ENCODE measurements around the gene MRPL19.

MRPL19 gene

GRCh38 chr2:75646583-75647425 is at the start of gene MRPL19:
TSS of gene MRPL19 (plus strand) at chr2:75646783. CDS start at chr2:75646808, 25 bp downstream.
- peak; percentile 97 for DNase-seq (ENCODE audit: low spot score)

GRCh38 chr2:75596784-75597183 is 49.8 kb upstream of the MRPL19 start:
- DNase-seq (ENCODE audit: low spot score), result peak; percentile 38

DNA sequence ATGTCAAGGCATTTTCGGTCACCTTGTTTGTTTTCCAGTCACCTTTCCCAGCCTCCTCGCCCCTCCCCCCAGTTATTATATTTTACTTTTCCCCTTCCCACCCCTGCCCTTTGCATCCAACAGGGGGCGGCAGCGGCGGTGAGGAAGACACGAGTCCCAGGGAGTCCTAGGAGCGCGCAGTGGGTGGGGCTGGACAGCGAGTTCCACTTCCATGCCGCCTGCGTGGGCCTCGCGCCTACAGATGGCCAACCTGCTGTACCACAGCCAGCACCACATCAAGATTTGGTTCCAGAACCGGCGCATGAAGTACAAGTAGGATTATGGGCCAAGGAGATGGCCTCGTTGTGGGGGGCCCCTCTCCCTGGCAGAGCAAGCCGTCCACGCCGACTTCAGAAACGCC is 48.6 kb upstream of the MRPL19 start:
- no peak for DNase-seq (ENCODE audit: low spot score)

DNA sequence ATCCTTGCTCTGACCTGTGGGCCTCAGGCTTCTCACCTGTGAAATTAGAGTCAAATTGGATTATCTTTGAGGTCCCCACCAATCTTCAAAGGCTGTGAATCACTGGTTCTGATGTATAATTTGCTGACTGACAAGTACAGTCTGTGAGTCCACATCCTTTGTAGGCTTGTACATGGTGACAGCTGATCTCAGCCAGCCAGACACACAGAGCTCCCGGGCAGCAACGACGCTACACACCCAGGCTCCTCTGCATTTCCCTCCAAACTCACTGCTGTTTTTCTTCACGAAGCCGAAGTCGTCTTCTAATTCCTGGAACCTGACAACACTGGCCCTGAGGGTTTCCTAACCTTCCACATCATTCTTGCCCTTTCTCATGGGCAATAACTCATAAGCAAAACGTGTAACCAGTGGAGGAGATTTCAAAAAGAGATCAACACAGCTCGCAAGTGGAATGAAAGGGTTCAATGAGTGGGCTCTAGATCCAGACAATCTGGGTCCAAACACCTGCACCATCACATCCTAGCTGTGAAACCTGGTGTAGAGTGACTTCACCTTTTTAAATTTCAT is 47.9 kb upstream of the MRPL19 start:
- DNase-seq (ENCODE audit: low spot score), result no peak

DNA sequence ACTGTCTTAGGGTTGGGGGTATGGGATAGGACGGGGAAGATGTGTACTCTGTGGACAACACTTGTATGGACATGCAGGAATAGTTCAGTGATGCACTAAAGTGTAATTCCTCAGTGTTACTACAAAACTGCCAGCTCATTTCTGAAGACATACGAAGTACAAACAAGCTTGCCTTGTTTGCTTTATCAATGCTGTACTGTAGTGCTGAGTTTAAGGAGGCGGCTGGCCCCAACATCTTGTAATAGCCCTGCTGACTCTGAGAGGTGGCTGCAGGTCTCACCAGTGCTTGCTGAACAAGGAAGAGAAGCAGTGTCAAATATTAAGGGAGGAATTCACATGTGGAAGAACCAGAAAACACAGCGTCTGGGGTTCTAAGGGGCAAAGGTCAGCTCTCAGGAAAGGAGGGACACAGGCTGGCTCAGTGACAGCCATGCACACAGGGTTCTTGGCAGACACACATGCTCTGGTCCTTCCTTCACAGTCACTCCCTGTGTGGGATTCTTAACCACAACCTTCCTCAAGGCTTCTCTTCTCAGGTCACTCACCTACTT is 46.0 kb upstream of the MRPL19 start:
- no peak for DNase-seq (ENCODE audit: low spot score)

GRCh38 chr2:75602724-75603342 is 43.8 kb upstream of the MRPL19 start:
- peak; percentile 79 for DNase-seq (ENCODE audit: low spot score)

DNA sequence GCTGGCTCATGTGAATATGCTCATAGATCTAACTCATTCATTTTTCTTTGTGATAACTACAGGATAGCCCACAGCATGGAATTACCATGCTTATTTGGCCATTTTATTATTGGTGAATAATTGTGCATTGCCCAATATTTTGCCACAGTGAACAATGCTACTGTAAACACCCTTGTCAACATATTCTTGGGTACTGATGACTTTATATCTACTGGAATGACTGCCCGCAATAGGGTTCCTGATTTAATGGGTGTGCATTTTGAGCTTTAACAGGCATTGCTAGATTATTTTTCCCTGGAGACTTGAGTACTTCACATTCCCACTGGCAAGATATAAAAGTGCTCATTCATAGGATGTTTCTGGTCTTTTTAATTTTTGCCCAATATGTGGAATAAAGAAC is 43.1 kb upstream of the MRPL19 start:
- no peak for DNase-seq (ENCODE audit: low spot score)

DNA sequence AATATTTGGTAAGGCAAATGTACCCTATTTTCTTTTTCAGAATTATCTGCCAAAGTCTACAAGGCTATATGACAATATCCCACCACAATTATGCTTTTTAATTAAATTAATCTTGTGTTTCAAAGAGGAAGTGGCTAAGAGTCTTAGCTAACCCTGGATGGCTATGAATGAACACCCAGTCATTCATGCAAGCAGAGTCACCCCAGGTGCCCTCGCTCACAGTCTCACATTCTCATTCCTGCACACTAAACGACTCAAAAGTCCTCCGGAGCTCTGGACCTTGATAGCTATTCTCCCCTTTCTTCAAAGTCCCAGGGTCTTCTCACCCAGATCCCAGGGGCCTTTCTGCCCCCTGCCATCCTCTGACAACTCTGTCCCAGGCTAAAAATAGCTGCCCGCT is 42.1 kb upstream of the MRPL19 start:
- DNase-seq (ENCODE audit: low spot score), result no peak

GRCh38 chr2:75605770-75606529 is 40.6 kb upstream of the MRPL19 start:
- DNase-seq (ENCODE audit: low spot score), result peak; percentile 89

GRCh38 chr2:75606761-75607399 is 39.7 kb upstream of the MRPL19 start:
- peak; percentile 52 for DNase-seq (ENCODE audit: low spot score)

GRCh38 chr2:75607400-75607798 is 39.2 kb upstream of the MRPL19 start:
- no peak for DNase-seq (ENCODE audit: low spot score)

- DNase-seq (ENCODE audit: low spot score), result no peak
These were observed 38.4 kb upstream of the MRPL19 start for GRCh38 chr2:75607988-75608683.

DNA sequence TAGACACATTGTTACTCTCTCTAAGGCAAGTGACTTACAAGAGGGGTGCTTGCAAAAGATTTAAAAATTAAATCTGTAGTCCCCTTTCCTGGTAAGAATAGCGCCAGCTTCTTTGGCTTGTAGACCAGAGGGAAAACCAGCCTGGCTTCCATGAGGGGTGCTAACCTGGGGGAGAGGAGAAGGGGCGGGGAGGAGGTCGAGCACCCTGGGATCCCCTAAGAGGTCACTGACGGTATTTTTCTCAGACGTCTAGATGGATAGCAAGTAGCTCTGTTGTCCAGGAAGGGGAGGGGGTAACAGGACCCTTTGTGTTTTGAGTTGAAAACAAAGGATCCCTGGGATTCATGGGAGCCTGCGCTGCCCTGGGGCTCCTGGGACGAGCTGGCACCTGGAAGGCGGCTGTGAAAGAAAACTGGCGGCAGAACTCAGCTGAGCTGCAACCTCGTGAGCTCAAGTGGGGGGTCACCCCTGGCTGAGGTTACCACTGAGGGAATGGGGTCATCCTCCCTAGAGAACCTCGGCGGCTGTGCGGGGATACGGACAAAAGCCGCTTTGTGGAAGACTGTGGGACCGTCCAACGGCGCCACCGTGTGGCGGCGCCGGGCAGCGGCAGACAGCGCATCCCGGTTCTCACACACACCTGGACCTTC is 37.8 kb upstream of the MRPL19 start:
- peak; percentile 63 for DNase-seq (ENCODE audit: low spot score)

DNA sequence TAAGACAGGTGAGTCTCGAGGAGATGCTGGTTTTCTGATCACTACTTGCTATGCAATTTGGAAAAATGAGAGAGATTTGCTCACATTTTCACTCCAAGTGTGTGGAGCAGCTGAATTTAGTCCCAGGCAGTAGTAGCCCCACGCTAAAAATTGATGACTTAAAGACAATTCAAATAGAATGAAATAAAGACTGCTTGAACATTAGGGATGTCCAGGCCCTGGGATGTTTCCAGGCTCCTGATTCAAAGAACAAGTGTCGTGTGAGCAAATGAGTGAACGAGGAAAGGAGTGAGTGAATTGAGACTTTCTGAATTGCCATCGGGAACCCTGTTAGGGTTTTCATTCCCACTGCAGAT is 37.3 kb upstream of the MRPL19 start:
- no peak for DNase-seq (ENCODE audit: low spot score)

DNA sequence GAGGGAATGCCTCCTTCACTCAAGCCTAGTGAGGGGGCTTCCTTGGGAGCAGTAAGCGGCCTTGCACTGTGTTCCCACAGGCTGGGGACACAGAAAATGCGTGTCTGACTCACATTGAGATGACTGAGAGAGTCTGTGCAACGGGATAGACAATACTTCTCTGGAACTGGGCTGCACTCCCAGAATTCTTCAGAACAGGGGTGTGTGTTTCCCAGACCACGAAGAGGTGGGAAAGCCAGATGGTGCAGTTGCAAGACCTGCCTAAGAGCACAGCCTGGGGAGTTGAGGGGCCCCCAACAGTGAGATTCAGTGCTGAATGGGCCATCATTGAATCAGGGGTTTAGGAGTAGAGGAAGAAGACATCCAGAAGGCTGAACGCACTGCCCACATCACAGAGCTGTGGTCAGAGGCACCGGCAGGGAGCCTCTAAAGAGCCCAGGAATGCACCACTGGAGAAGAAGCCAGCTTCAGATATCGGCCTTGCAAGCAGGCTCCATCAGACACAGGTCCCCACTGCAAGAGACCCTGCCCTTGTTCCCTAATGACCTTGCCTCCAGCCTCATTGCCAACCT is 36.6 kb upstream of the MRPL19 start:
- DNase-seq (ENCODE audit: low spot score), result peak; percentile 53

DNA sequence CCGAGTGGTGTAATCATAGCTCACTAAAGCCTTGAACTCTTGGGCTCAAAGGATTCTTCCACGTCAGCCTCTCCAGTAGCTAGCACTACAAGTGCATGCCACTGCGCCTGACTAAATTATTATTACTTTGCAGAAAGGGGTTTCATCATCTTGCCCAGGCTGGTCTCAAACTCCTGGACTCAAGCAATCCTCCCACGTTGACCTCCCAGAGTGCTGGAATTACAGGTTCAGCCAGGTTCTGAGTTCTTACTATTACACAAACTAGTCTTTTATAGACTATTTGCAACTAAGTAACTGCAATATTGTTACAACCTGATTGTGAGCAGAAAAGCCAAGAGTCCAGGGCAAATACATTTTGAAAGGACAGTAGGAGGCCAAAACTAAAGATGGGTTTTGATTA is 35.9 kb upstream of the MRPL19 start:
- DNase-seq (ENCODE audit: low spot score), result no peak

DNA sequence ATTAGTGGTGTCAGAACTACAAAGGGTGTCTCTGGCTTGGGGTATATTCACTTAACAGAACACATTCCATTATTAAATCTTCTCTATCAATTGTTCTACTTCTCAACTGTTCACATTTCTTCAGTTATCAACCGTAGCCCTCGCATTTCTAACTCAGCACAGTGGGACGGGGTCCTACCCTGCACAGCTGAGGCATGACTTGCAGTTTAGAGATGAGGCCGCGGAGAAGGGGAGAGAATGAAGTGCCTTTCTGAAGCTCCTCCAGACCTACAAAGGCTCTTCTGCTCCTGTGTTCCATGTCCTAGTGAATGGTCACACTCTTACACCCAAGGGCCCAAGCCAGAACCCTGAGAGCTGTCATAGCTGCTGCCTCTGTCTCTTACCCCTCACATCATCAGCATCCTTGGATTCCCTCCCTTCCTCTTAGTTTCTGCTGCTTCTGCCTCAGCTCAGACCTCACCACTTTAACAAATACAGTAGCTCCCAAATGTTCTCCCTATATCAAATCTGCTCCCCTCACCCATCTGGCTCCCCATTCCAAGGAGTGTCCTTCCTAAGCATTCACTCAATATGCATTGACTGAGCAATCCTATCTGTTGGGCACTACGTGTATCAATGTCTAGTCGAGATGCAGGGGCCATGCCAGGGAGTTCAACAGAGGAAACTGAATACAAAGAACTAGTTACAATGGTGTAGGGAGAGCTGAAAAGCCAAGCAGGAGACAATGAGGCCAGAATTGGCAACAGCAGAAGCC is 34.3 kb upstream of the MRPL19 start:
- no peak for DNase-seq (ENCODE audit: low spot score)

GRCh38 chr2:75612862-75613243 is 33.7 kb upstream of the MRPL19 start:
- no peak for DNase-seq (ENCODE audit: low spot score)

- DNase-seq (ENCODE audit: low spot score), result no peak
These were observed 32.4 kb upstream of the MRPL19 start for GRCh38 chr2:75614162-75614651.
